CD4-positive, alpha-beta T cell treated with Interleukin-17A for 1 hour (primary cell): ENCODE results near the gene PRXL2A.
"Not testable (repeated sequence)": the region's sequence is repeated elsewhere in the genome, so short reads cannot be mapped to it uniquely, and the experiment has no call there.

Source experiments
- DNase-seq: peaks from one replicate; pipeline ENCODE4 v3.0.0-alpha.2; 2020

PRXL2A gene

GRCh38 chr10:80477813-80478212 is 69.5 kb downstream of the PRXL2A start:
- DNase-seq, result no peak

DNA sequence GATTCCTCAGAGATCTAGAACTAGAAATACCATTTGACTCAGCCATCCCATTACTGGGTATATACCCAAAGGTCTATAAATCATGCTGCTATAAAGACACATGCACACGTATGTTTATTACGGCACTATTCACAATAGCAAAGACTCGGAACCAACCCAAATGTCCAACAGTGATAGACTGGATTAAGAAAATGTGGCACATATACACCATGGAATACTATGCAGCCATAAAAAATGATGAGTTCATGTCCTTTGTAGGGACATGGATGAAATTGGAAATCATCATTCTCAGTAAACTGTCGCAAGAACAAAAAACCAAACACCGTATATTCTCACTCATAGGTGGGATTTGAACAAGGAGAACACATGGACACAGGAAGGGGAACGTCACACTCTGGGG is 72.0 kb downstream of the PRXL2A start:
- DNase-seq, result not testable (repeated sequence)

DNA sequence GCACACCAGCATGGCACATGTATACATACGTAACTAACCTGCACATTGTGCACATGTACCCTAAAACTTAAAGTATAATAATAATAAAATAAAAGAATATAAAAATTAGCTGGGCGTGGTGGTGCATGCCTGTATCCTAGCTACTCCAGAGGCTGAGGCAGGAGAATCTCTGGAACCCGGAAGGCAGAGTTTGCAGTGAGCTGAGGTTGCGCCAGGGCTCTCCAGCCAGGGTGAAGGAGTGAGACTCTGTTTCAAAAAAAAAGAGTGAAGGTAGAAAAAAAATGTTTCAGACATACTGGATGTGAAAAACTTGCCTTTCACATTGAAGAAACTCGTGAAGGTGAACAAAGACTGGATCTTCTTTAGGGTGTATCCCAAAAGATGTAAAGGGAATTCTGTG is 72.5 kb downstream of the PRXL2A start:
- DNase-seq, result no peak

GRCh38 chr10:80484243-80484642 is 75.9 kb downstream of the PRXL2A start:
- DNase-seq, result no peak

- peak; percentile 38 for DNase-seq
Measured at GRCh38 chr10:80484676-80485075, 76.3 kb downstream of the PRXL2A start.

DNA sequence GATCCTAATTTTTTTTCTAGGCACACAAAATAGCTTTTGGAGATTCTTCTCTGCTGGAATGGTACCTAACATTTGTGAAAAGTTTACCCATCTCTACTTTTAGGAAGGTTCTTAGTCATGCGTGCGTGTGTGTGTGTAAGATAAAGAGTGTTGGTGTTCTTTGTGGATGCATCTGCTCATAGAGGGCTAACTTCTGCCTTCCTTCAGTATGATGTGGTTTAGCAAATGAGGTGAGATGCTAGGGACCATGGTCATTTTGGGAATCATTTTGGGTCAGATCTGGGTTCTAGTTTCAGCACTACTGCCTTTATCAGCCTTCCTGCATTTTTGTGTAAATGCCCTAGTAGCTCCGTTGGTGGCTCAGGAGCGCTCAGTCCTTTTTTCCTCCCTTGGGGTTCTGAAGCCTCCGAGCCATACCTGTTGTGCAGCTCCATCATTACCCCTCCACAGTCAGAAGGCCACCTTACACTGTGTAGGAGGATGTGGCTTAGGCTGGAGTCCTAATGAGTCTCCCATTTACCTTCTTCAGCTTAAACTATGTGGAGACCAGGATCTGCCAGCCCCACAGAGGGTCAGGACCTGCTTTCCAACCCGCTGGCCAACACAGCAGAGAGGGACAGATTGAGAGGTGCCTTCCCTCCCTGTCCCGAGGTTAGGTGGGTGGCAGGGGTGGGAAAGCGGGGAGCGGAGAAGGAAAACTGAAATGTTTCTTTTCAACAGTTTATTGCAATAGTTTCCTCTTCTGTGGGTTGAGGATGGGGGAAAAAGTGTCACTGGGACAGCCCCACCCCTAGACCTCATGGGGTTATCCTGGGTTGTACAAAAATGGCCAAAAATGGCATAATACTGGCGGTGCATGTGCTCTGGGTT is 77.0 kb downstream of the PRXL2A start:
- no peak for DNase-seq

DNA sequence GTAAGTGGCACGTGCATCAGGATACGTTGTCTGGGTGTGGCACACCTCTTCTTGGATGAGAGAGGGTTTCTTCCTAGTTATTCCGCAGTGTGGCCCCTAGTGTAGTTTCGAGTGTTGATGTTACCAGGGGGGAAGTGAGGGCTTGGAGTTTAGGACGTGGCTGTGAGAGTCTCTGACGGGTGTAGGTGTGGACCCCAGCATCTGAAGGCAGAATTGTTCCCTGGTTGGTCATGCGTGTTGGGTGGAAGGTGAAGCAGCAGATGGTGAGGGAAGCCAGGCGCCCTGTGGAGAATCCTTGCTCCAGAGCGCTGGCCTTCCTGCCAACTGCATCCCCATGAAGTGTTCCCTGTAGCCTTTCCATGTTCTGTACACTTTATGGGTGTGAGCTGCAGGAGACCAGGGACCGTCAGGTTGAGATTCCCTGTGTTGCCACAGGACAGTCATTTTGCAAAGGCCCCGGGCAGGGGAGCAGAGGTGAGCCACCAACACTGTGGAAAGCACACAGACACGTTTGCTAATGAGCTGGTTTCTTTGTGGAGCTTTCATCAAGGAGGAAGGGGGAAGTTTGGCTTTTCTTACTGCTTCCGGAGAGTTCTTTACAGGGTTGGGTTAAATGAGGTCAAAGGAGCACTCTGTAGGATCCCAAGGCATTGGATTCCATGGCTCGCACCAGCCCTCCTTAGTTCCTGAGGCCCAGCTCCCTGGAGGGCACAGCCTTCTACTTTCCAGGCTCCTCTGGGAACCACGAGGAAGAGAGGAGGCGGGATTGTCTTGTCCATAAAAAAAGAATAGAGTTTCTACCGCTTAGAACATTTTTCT is 77.8 kb downstream of the PRXL2A start:
- DNase-seq, result peak; percentile 44
